NT2/D1 (cell line): Measurements from ENCODE around the gene UGGT2.

Source experiments
- SUZ12 ChIP-seq: IDR thresholded peaks from 2 replicates; pipeline ENCODE4 v1.6.1; 2011; ENCODE audit not compliant: insufficient read length, insufficient read depth; ENCODE audit errors: extremely low read depth
- ZNF274 ChIP-seq: IDR thresholded peaks from 2 replicates; pipeline ENCODE4 v1.6.1; 2011; ENCODE audit warnings: mild to moderate bottlenecking, low read depth, low read length

DNA sequence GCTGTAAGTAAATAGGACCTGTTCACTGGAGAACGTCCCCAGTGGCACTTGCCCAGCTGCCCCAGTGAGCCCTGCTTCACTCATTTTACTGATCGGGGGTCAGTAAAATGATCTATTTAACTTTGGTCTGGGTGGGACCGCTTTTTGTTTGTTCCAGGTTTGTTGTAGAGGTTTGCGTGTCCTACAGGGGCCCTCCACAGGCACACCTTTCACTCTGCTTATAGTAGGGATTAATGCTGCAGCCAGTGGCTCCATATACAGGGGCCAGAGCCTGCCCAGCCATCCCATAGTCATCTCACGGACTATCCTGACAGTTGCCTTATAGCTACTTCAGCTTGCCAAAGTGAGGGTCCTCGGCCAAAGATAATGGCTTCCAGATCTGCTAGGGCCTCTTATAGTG lies 272.2 kb downstream of the UGGT2 start:
- TF ChIP-seq ZNF274 (no peak), SUZ12 (no peak)
